DND-41 (cell line): ENCODE results near the gene KRT2.

Experiments
- ATAC-seq: fragments of 200-7000 bp; cut with Tn5 transposase; 3 replicates; pipeline ENCODE4 v1.9.1; 2021; ENCODE audit warnings: low read depth; ENCODE audit not compliant: insufficient read depth
- DNase-seq: peaks from one replicate; pipeline ENCODE4 v3.0.0-alpha.2; 2020
- H2AFZ ChIP-seq: 2 replicates; pipeline ENCODE4 v1.6.0; 2012; ENCODE audit warnings: low read depth, low read length
- H3K27ac ChIP-seq: 2 replicates; pipeline ENCODE4 v1.5.1; 2012; ENCODE audit warnings: low read length, inconsistent platforms
- H3K27me3 ChIP-seq: fragments of 200-600 bp; sonication (generic); 2 replicates; pipeline ENCODE4 v1.6.0; 2012; ENCODE audit warnings: low read length, mild to moderate bottlenecking, inconsistent platforms; ENCODE audit not compliant: insufficient read depth, poor library complexity
- H3K36me3 ChIP-seq: 2 replicates; pipeline ENCODE4 v1.5.1; 2012; ENCODE audit warnings: low read length, inconsistent platforms; ENCODE audit not compliant: insufficient read depth
- H3K4me1 ChIP-seq: 2 replicates; pipeline ENCODE4 v1.5.1; 2012; ENCODE audit warnings: mild to moderate bottlenecking, low read length; ENCODE audit not compliant: insufficient read depth
- H3K4me2 ChIP-seq: 2 replicates; pipeline ENCODE4 v1.6.0; 2012; ENCODE audit warnings: mild to moderate bottlenecking, moderate library complexity, low read length, inconsistent platforms; ENCODE audit not compliant: insufficient read depth
- H3K4me3 ChIP-seq, 2 experiments: fragments of 200-600 bp in 1 of 2; shearing (Covaris generic) in 1 of 2; 2 replicates each; pipeline ENCODE4 v1.5.1; 2012 to 2016; ENCODE audit warnings: inconsistent platforms in 2 of 2, low read length in 2 of 2, mild to moderate bottlenecking in 2 of 2, low read depth in 1 of 2, moderate library complexity in 1 of 2
- H3K79me2 ChIP-seq: 2 replicates; pipeline ENCODE4 v1.6.0; 2012; ENCODE audit warnings: low read length, inconsistent platforms; ENCODE audit not compliant: insufficient read depth
- H3K9ac ChIP-seq: 2 replicates; pipeline ENCODE4 v1.6.0; 2012; ENCODE audit warnings: low read depth, mild to moderate bottlenecking, inconsistent platforms, low read length, moderate library complexity
- H3K9me3 ChIP-seq: 2 replicates; pipeline ENCODE4 v1.5.1; 2012; ENCODE audit warnings: low read length, moderate library complexity, mild to moderate bottlenecking, inconsistent platforms; ENCODE audit not compliant: insufficient read depth, severe bottlenecking
- H4K20me1 ChIP-seq: 2 replicates; pipeline ENCODE4 v1.6.0; 2012; ENCODE audit warnings: low read length; ENCODE audit not compliant: insufficient read depth
- CTCF ChIP-seq: IDR thresholded peaks from 2 replicates; pipeline ENCODE4 v1.5.1; 2012; ENCODE audit warnings: borderline replicate concordance, low read length, moderate library complexity, mild to moderate bottlenecking; ENCODE audit not compliant: poor library complexity, severe bottlenecking; ENCODE audit errors: extremely low read depth
- EZH2 ChIP-seq: IDR thresholded peaks from 3 replicates; pipeline ENCODE4 v1.6.1; 2012; ENCODE audit warnings: borderline replicate concordance, low read depth, mild to moderate bottlenecking, moderate library complexity, low read length, inconsistent platforms; ENCODE audit not compliant: severe bottlenecking

The KRT2 gene

GRCh38 chr12:52600941-52601481 lies 51.0 kb downstream of the KRT2 start, which contains the start of gene KRT72:
Gene KRT72, minus strand, starts transcription at chr12:52601463. Its CDS starts 11 bp downstream, at chr12:52601452.
- Histone ChIP-seq H3K4me3 (no peak within 1 kb of the TSS), H3K9me3 (no peaks in the 10 kb centered on the region), H3K27me3 (peaks cover 21% of the 10 kb centered on the region), H2AFZ (no peak within 1 kb of the TSS), H3K27ac (no peak within 1 kb of the TSS), H4K20me1 (no peaks in the 10 kb centered on the region; the same call in 1 of the 2 replicates), H3K79me2 (no peaks in the 10 kb centered on the region), H3K9ac (no peak within 1 kb of the TSS), H3K4me1 (no peaks in the 10 kb centered on the region), H3K36me3 (no peaks in the 10 kb centered on the region), H3K4me2 (no peak within 1 kb of the TSS)
- DNase-seq (no peak), ATAC-seq (no peak)
- TF ChIP-seq EZH2, result no peak
- TF ChIP-seq CTCF, result no peak

GRCh38 chr12:52600475-52600874 lies 51.5 kb downstream of the KRT2 start:
- Histone ChIP-seq H3K9me3 (no peaks in the 10 kb centered on the region), H3K4me3 (no peak overlapping the region), H3K27ac (no peak overlapping the region), H4K20me1 (no peaks in the 10 kb centered on the region; the same call in 1 of the 2 replicates), H3K9ac (no peak overlapping the region), H3K79me2 (no peaks in the 10 kb centered on the region), H3K36me3 (no peaks in the 10 kb centered on the region), H3K27me3 (peaks cover 18% of the 10 kb centered on the region), H2AFZ (no peak overlapping the region), H3K4me2 (no peak overlapping the region), H3K4me1 (no peaks in the 10 kb centered on the region)
- TF ChIP-seq CTCF, result no peak
- no peak for TF ChIP-seq EZH2
- ATAC-seq, result no peak
- DNase-seq, result no peak

- no peaks in the 10 kb centered on the region; the same call in 1 of the 2 replicates for H4K20me1 ChIP-seq
- H3K9ac ChIP-seq, result no peak overlapping the region
- no peaks in the 10 kb centered on the region for H3K4me1 ChIP-seq
- DNase-seq (no peak), ATAC-seq (no peak)
- H3K9me3 ChIP-seq, result no peaks in the 10 kb centered on the region
- no peak overlapping the region for H3K27ac ChIP-seq
- H3K4me2 ChIP-seq, result no peak overlapping the region
- TF ChIP-seq CTCF, result no peak
- no peaks in the 10 kb centered on the region for H3K79me2 ChIP-seq
- no peak overlapping the region for H3K4me3 ChIP-seq
- peaks cover 18% of the 10 kb centered on the region for H3K27me3 ChIP-seq
- H2AFZ ChIP-seq, result no peak overlapping the region
- no peaks in the 10 kb centered on the region for H3K36me3 ChIP-seq
Observed at GRCh38 chr12:52600071-52600470, 51.9 kb downstream of the KRT2 start.

GRCh38 chr12:52598966-52599365 lies 53.0 kb downstream of the KRT2 start:
- H2AFZ ChIP-seq, result no peak overlapping the region
- ATAC-seq, result no peak
- H3K4me1 ChIP-seq, result no peaks in the 10 kb centered on the region
- H3K27me3 ChIP-seq, result peaks cover 15% of the 10 kb centered on the region
- DNase-seq, result no peak
- H3K36me3 ChIP-seq, result no peaks in the 10 kb centered on the region
- H3K27ac ChIP-seq, result no peak overlapping the region
- H4K20me1 ChIP-seq, result no peaks in the 10 kb centered on the region; the same call in 1 of the 2 replicates
- no peak overlapping the region for H3K4me2 ChIP-seq
- no peak overlapping the region for H3K4me3 ChIP-seq
- H3K9me3 ChIP-seq, result no peaks in the 10 kb centered on the region
- H3K9ac ChIP-seq, result no peak overlapping the region
- TF ChIP-seq EZH2 (no peak), CTCF (no peak)
- H3K79me2 ChIP-seq, result no peaks in the 10 kb centered on the region
